K562 (cell line): ENCODE measurements around the gene CFAP97D2. TPM values are rescaled to one million over a fixed set of nuclear protein-coding genes. Genes with fewer than 3 reads are reported as not detected.
A peak's percentile ranks its signal among the peaks of the same experiment; 100 is the strongest.

Experiments
- ATAC-seq: fragments of 200-7000 bp; cut with Tn5 transposase; 3 replicates; pipeline ENCODE4 v1.9.1; 2020; ENCODE audit warnings: moderate library complexity
- BruUV-seq: library from RNA; stranded (reverse); fragments of 400-500 nt; replicated peaks from 2 replicates; lab custom pipeline; 2021; lab: Mats Ljungman, UMichigan
- CTCF ChIA-PET: fragments of 300-600 bp; formaldehyde crosslinking; extraction: SDS; loops from one replicate; lab custom pipeline; 2021; ENCODE audit warnings: low intra/inter-chr PET ratio; lab: Yijun Ruan, JAX
- POLR2A ChIA-PET: fragments of 300-600, 350-650 bp; sonication (Branson Sonifier 250); formaldehyde crosslinking; extraction: SDS; loops from one replicate; lab custom pipeline; 2021; ENCODE audit warnings: antibody characterized with exemption, inconsistent platforms; lab: Yijun Ruan, JAX
- DNase-seq, 4 experiments: peaks; one replicate each; pipeline versions ENCODE4 v3.0.0 to v3.0.0-alpha.2; 2011 to 2018; ENCODE audit warnings: low spot score in 3 of 4, mixed read lengths in 3 of 4; ENCODE audit errors: extremely low read depth in 1 of 4
- FAIRE-seq: peaks from 2 replicates; lab custom pipeline; 2011; peaks lifted over from hg19 to GRCh38; lab: Jason Lieb, UNC
- H2AFZ ChIP-seq: 2 replicates; pipeline ENCODE4 v1.6.0; 2011; ENCODE audit warnings: low read depth, low read length, control low read depth, inconsistent platforms
- H3K27ac ChIP-seq: fragments of 200-600 bp; 3 replicates; pipeline ENCODE4 v1.8.0; 2011; ENCODE audit warnings: low read depth, mild to moderate bottlenecking, control low read depth, inconsistent platforms, low read length, moderate library complexity, mixed read lengths; ENCODE audit errors: extremely low read depth
- H3K27me3 ChIP-seq, 2 experiments: fragments of 300-600 bp in 1 of 2; 2 replicates in 1 of 2; 3 replicates in 1 of 2; pipeline versions ENCODE4 v1.6.0 to v1.8.0; 2011; ENCODE audit warnings: inconsistent platforms in 2 of 2, low read length in 2 of 2, mild to moderate bottlenecking in 1 of 2, mixed read lengths in 1 of 2, moderate library complexity in 1 of 2; ENCODE audit not compliant: control insufficient read depth in 2 of 2, insufficient read depth in 2 of 2
- H3K36me3 ChIP-seq: fragments of 300-600 bp; 3 replicates; pipeline ENCODE4 v1.8.0; 2011; ENCODE audit warnings: mild to moderate bottlenecking, low read length, inconsistent platforms; ENCODE audit not compliant: control insufficient read depth, insufficient read depth
- H3K4me1 ChIP-seq, 2 experiments: fragments of 200-600 bp in 1 of 2; replicated peaks in 1 of 2; 2 replicates in 1 of 2; 3 replicates in 1 of 2; pipeline versions ENCODE4 v1.5.1 to v1.8.0; 2011; ENCODE audit warnings: inconsistent platforms in 2 of 2, low read length in 2 of 2, mild to moderate bottlenecking in 1 of 2, mixed read lengths in 1 of 2, moderate library complexity in 1 of 2; ENCODE audit not compliant: control insufficient read depth in 2 of 2, insufficient read depth in 2 of 2
- H3K4me2 ChIP-seq: 2 replicates; pipeline ENCODE4 v1.6.1; 2011; ENCODE audit warnings: low read length, control low read depth, inconsistent platforms, mixed read lengths; ENCODE audit not compliant: insufficient read depth
- H3K4me3 ChIP-seq: fragments of 200-600 bp; sonication (generic), shearing (Covaris generic); 2 replicates; pipeline ENCODE4 v1.5.1; 2016; ENCODE audit warnings: control low read depth, inconsistent platforms
- H3K79me2 ChIP-seq: fragments of 200-600 bp; 3 replicates; pipeline ENCODE4 v1.8.0; 2011; ENCODE audit warnings: low read length, inconsistent platforms; ENCODE audit not compliant: control insufficient read depth, insufficient read depth
- H3K9ac ChIP-seq, 2 experiments: 2 replicates each; pipeline versions ENCODE4 v1.6.0 to v1.6.1; 2011; ENCODE audit warnings: low read depth in 2 of 2, low read length in 2 of 2, control low read depth in 1 of 2, inconsistent platforms in 1 of 2, mild to moderate bottlenecking in 1 of 2, mixed read lengths in 1 of 2; ENCODE audit not compliant: insufficient read depth in 1 of 2
- H3K9me1 ChIP-seq: one replicate; pipeline ENCODE4 v1.6.0; 2011; ENCODE audit warnings: inconsistent platforms, mild to moderate bottlenecking, low read length, moderate library complexity; ENCODE audit not compliant: control insufficient read depth, insufficient read depth
- H3K9me3 ChIP-seq: replicated peaks from 2 replicates; pipeline ENCODE4 v1.5.1; 2011; ENCODE audit warnings: low read depth, low read length, inconsistent platforms; ENCODE audit not compliant: control insufficient read depth, insufficient read depth
- H4K20me1 ChIP-seq: replicated peaks from 2 replicates; pipeline ENCODE4 v1.6.1; 2011; ENCODE audit warnings: low read length, inconsistent platforms, mixed read lengths; ENCODE audit not compliant: control insufficient read depth, insufficient read depth
- ARNT ChIP-seq, 2 experiments: fragments of 450-650 bp; IDR thresholded peaks; 2 replicates each; pipeline ENCODE4 v1.6.1; 2016; ENCODE audit warnings: mild to moderate bottlenecking in 1 of 2
- CBX2 ChIP-seq: fragments of 200-600 bp; sonication (generic); IDR thresholded peaks from one replicate; pipeline ENCODE4 v1.6.1; 2012; ENCODE audit warnings: mild to moderate bottlenecking, low read length, inconsistent platforms; ENCODE audit not compliant: insufficient read depth, poor library complexity, severe bottlenecking
- DMBX1 ChIP-seq: fragments of 250-450 bp; sonication (Bioruptor Pico); IDR thresholded peaks from 2 replicates; pipeline ENCODE4 v1.8.0; 2022; ENCODE audit warnings: inconsistent platforms, mild to moderate bottlenecking, moderate library complexity, borderline replicate concordance
- E2F1 ChIP-seq: sonication (generic); formaldehyde crosslinking; IDR thresholded peaks from 2 replicates; pipeline ENCODE4 v1.8.1; 2023; ENCODE audit warnings: mild to moderate bottlenecking, missing genetic modification reagents, moderate library complexity
- L3MBTL2 ChIP-seq: fragments of 450-650 bp; IDR thresholded peaks from 2 replicates; pipeline ENCODE4 v1.6.1; 2016; ENCODE audit warnings: mild to moderate bottlenecking, moderate library complexity
- MECOM ChIP-seq: fragments of 250-450 bp; sonication (Bioruptor Pico); IDR thresholded peaks from 2 replicates; pipeline ENCODE4 v1.8.0; 2022; ENCODE audit warnings: inconsistent platforms
- MED1 ChIP-seq: sonication (generic); formaldehyde crosslinking; IDR thresholded peaks from 2 replicates; pipeline ENCODE4 v1.8.1; 2023; ENCODE audit warnings: missing genetic modification reagents, borderline replicate concordance
- TAF1 ChIP-seq: IDR thresholded peaks from 2 replicates; pipeline ENCODE4 v1.6.1; 2011; ENCODE audit warnings: mild to moderate bottlenecking, low read length, moderate library complexity; ENCODE audit not compliant: insufficient read depth, control insufficient read depth, severe bottlenecking; ENCODE audit errors: extremely low read depth
- USF2 ChIP-seq: sonication (generic); formaldehyde crosslinking; IDR thresholded peaks from 2 replicates; pipeline ENCODE4 v1.5.0; 2020; ENCODE audit warnings: missing genetic modification reagents
- ZNF766 ChIP-seq: fragments of 200-800 bp; sonication (Bioruptor generic); conservative IDR thresholded peaks from 2 replicates; pipeline ENCODE4 v1.6.1; 2016; ENCODE audit warnings: missing genetic modification characterization, missing compliant biosample characterization
- WGBS: fragments of 100-300 bp; shearing (Covaris generic); methylation state at CpG from one replicate; pipeline ENCODE4 v1.1.6; 2016; ENCODE audit warnings: low coverage, mixed read lengths; ENCODE audit not compliant: insufficient coverage; ENCODE audit errors: missing lambda C conversion rate; 5-methylcytosine and 5-hydroxymethylcytosine counted together
- in situ Hi-C: fragments of 300-500 bp; cut with MboI; formaldehyde crosslinking; loops from 4 replicates; pipeline ENCODE4 v1.15.0; 2018; ENCODE audit warnings: inconsistent platforms, mixed read lengths
- intact Hi-C: fragments of 100-400 bp; cut with micrococcal nuclease; formaldehyde crosslinking; loops from 2 replicates; pipeline ENCODE4 v1.14.2; 2022
- polyA plus RNA-seq, 8 experiments: library from polyadenylated mRNA; depleted of rRNA in 4 of 8; stranded (reverse) in 5 of 8; unstranded in 3 of 8; fragments of >200 nt; fragmentation: Nextera tagmentation in 2 of 8; fragmentation: Illumina TruSeq in 1 of 8; extraction: Ambion mirVana in 2 of 8; extraction: Trizol in 1 of 8; gene quantifications; 2 replicates each; pipeline versions ENCODE4 v1.2.1 to v1.2.3, GENCODE V29; 2011 to 2014; ENCODE audit warnings: inconsistent platforms in 1 of 8, missing spikeins in 1 of 8
- total RNA-seq, 7 experiments: library from RNA; depleted of rRNA in 6 of 7; stranded (reverse); fragments of >200 nt in 6 of 7; fragmentation: Illumina TruSeq in 2 of 7; extraction: Trizol in 2 of 7; gene quantifications; 2 replicates each; pipeline versions ENCODE4 v1.2.1 to v1.2.3, GENCODE V29; 2011 to 2021; ENCODE audit warnings: low replicate concordance in 1 of 7
- TF ChIP-seq, protein P1 (sequence below): fragments of 450-650 bp; formaldehyde crosslinking; IDR thresholded peaks from 2 replicates; pipeline ENCODE4 v1.4.0; 2022; ENCODE audit warnings: mild to moderate bottlenecking, moderate library complexity
- TF ChIP-seq, protein P2 (sequence below): fragments of 200-400 bp; formaldehyde crosslinking; IDR thresholded peaks from 2 replicates; pipeline ENCODE4 v1.6.1; 2017; ENCODE audit warnings: mild to moderate bottlenecking, low read depth, low read length, moderate library complexity
- TF ChIP-seq, protein P3 (sequence below), 3 experiments: fragments of 200-800 bp in 1 of 3; sonication (Bioruptor generic) in 1 of 3; sonication (generic) in 1 of 3; formaldehyde crosslinking in 1 of 3; IDR thresholded peaks; 2 replicates each; pipeline versions ENCODE4 v1.6.1 to v1.8.0; 2016 to 2022; ENCODE audit warnings: mild to moderate bottlenecking in 2 of 3, missing compliant biosample characterization in 2 of 3, missing genetic modification characterization in 2 of 3, missing genetic modification reagents in 1 of 3

The CFAP97D2 gene
- total and polyA plus RNA-seq, 9 of the 15 experiments (the other 6 are each of a cell fraction or from before 2014, with no cell fraction given) = not detected

GRCh38 chr13:114234645-114235421 lies 55.8 kb downstream of the CFAP97D2 start, which contains the start of gene CDC16:
CDC16 (plus strand) TSS chr13:114234897; CDS start chr13:114235085, 188 bp downstream.
- Histone ChIP-seq H3K9me3 (peaks cover 7% of the 10 kb centered on the region; the same call in 1 of the 2 replicates), H3K27ac (peak within 1 kb of the TSS; percentile 82), H3K27me3 (no peaks in the 10 kb centered on the region), H3K79me2 (peaks cover 30% of the 10 kb centered on the region), H4K20me1 (no peaks in the 10 kb centered on the region), H3K9ac (peak within 1 kb of the TSS; percentile 89 to 94), H2AFZ (peak within 1 kb of the TSS; percentile 90), H3K4me1 (peaks cover 11 to 30% of the 10 kb centered on the region in 2 experiments; a peak in 4 of 5 replicates), H3K9me1 (no peaks in the 10 kb centered on the region), H3K4me3 (peak within 1 kb of the TSS; percentile 87), H3K36me3 (peaks cover 36% of the 10 kb centered on the region; the same call in 2 of the 3 replicates), H3K4me2 (peak within 1 kb of the TSS; percentile 98)
- ChIA-PET POLR2A (interaction anchor here (0.6 kb wide), 1 partner anchor 282 kb away, joined by 3 read pairs; no protein-coding TSS in a partner anchor), CTCF (no interaction called here)
- DNase-seq (peak; percentile 92 to 95 (median 93)), FAIRE-seq (no peak), ATAC-seq (peak; percentile 94)
- BruUV-seq = no TSS peak
- WGBS = 0% methylated on average over 22 of the region's 76 CpGs
- intact Hi-C loops (no loop called here), in situ Hi-C loops (no loop called here)
- 0 out of 2 replicates have a peak, but pooled peaks have one; percentile 40 for TF ChIP-seq MECOM (CRISPR knock-in tag)
- TF ChIP-seq, protein P1, sequence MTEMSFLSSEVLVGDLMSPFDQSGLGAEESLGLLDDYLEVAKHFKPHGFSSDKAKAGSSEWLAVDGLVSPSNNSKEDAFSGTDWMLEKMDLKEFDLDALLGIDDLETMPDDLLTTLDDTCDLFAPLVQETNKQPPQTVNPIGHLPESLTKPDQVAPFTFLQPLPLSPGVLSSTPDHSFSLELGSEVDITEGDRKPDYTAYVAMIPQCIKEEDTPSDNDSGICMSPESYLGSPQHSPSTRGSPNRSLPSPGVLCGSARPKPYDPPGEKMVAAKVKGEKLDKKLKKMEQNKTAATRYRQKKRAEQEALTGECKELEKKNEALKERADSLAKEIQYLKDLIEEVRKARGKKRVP (CRISPR knock-in tag) = no peak
- peak; percentile 46 for TF ChIP-seq TAF1
- TF ChIP-seq USF2 (CRISPR knock-in tag) = peak; percentile 53
- peak; percentile 99 for TF ChIP-seq L3MBTL2
- TF ChIP-seq ZNF766 (CRISPR knock-in tag) = 0 out of 2 replicates have a peak, but pooled peaks have one; percentile 25
- TF ChIP-seq CBX2 = no peak
- TF ChIP-seq, protein P2, sequence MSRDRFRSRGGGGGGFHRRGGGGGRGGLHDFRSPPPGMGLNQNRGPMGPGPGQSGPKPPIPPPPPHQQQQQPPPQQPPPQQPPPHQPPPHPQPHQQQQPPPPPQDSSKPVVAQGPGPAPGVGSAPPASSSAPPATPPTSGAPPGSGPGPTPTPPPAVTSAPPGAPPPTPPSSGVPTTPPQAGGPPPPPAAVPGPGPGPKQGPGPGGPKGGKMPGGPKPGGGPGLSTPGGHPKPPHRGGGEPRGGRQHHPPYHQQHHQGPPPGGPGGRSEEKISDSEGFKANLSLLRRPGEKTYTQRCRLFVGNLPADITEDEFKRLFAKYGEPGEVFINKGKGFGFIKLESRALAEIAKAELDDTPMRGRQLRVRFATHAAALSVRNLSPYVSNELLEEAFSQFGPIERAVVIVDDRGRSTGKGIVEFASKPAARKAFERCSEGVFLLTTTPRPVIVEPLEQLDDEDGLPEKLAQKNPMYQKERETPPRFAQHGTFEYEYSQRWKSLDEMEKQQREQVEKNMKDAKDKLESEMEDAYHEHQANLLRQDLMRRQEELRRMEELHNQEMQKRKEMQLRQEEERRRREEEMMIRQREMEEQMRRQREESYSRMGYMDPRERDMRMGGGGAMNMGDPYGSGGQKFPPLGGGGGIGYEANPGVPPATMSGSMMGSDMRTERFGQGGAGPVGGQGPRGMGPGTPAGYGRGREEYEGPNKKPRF = no peak
- TF ChIP-seq DMBX1 = peak; percentile 73
- TF ChIP-seq, protein P3, sequence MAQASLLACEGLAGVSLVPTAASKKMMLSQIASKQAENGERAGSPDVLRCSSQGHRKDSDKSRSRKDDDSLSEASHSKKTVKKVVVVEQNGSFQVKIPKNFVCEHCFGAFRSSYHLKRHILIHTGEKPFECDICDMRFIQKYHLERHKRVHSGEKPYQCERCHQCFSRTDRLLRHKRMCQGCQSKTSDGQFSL (CRISPR knock-in tag; IDR thresholded peaks at IDR 0.05) = peak; percentile 96
- TF ChIP-seq, protein P3 (tag; IDR thresholded peaks at IDR 0.05) = peak in 1 of 2 experiments; percentile 97; a peak in 2 of 4 replicates
- TF ChIP-seq ARNT (IDR thresholded peaks at IDR 0.05) = 0 out of 4 replicates have a peak, but pooled peaks of 1 of the 2 experiments have one; percentile 25
- 0 out of 2 replicates have a peak, but pooled peaks have one; percentile 15 for TF ChIP-seq MED1 (CRISPR knock-in tag)
- peak; percentile 91 for TF ChIP-seq E2F1 (CRISPR knock-in tag)
